Thyroid gland (tissue), 4 donors: Measurements from ENCODE around the gene PADI4.

Experiments used
- CTCF ChIP-seq, 6 experiments: fragments of 200-600 bp in 3 of 6; fragments of 450-650 bp in 3 of 6; sonication (generic) in 3 of 6; IDR thresholded peaks; one replicate each; pipeline ENCODE4 v1.5.1; 2016 to 2019; ENCODE audit warnings: antibody characterized with exemption in 6 of 6, mild to moderate bottlenecking in 2 of 6, inconsistent platforms in 1 of 6, moderate library complexity in 1 of 6
- POLR2A ChIP-seq, 2 donors: fragments of 450-650 bp; IDR thresholded peaks; one replicate each; pipeline ENCODE4 v1.6.1; 2017; ENCODE audit warnings: antibody characterized with exemption in 2 of 2, mild to moderate bottlenecking in 2 of 2, moderate library complexity in 1 of 2

DNA sequence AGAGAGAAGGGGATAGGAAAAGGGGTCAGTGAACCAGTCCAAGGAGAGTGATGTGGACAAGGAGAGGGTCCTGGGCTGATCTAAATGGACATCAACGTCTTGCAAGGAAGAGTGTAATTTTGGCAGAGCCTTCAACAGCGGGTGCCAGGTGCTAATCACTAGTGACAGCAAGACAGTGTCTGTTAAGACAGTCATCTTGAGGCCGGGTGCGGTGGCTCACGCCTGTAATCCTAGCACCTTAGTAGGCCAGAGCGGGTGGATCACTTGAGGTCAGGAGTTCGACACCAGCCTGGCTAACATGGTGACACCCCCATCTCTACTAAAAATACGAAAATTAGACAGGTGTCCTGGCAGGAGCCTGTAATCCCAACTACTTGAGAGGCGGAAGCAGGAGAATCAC, 51.8 kb downstream of the PADI4 start:
- TF ChIP-seq POLR2A (IDR thresholded peaks at IDR 0.05) (no peak), CTCF (IDR thresholded peaks at IDR 0.05) (no peak)
